Omental fat pad (tissue), 4 donors: ENCODE results near the gene TH. TPM values are rescaled to one million over a fixed set of nuclear protein-coding genes. Genes with fewer than 3 reads are reported as not detected.

ENCODE experiments used
- ATAC-seq: fragments of 150-250 bp; one replicate; pipeline ENCODE4 v1.9.1; 2016; ENCODE audit warnings: mild to moderate bottlenecking, moderate library complexity; ENCODE audit not compliant: low FRiP score
- DNase-seq: peaks from one replicate; pipeline ENCODE4 v3.0.0-alpha.2; 2019; ENCODE audit warnings: low spot score
- total RNA-seq, 4 donors: library from RNA; depleted of rRNA; stranded (reverse); fragments of >200 nt; gene quantifications; one replicate each; pipeline ENCODE4 v1.1.0, GENCODE V29; 2016
- TF ChIP-seq, protein P1 (sequence below), 3 donors: fragments of 450-650 bp; IDR thresholded peaks; one replicate each; pipeline ENCODE4 v1.5.1; 2016 to 2017; ENCODE audit warnings: antibody characterized with exemption in 3 of 3, mild to moderate bottlenecking in 3 of 3, moderate library complexity in 2 of 3

TH gene
- total RNA-seq, 4 donors from 2014 or later = not detected

GRCh38 chr11:2212411-2213251 lies 41.0 kb upstream of the TH start:
- TF ChIP-seq, protein P1, sequence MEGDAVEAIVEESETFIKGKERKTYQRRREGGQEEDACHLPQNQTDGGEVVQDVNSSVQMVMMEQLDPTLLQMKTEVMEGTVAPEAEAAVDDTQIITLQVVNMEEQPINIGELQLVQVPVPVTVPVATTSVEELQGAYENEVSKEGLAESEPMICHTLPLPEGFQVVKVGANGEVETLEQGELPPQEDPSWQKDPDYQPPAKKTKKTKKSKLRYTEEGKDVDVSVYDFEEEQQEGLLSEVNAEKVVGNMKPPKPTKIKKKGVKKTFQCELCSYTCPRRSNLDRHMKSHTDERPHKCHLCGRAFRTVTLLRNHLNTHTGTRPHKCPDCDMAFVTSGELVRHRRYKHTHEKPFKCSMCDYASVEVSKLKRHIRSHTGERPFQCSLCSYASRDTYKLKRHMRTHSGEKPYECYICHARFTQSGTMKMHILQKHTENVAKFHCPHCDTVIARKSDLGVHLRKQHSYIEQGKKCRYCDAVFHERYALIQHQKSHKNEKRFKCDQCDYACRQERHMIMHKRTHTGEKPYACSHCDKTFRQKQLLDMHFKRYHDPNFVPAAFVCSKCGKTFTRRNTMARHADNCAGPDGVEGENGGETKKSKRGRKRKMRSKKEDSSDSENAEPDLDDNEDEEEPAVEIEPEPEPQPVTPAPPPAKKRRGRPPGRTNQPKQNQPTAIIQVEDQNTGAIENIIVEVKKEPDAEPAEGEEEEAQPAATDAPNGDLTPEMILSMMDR (IDR thresholded peaks at IDR 0.05) = no peak
- DNase-seq = no peak
- no peak for ATAC-seq

- TF ChIP-seq, protein P1 (IDR thresholded peaks at IDR 0.05) = no peak
- ATAC-seq (no peak), DNase-seq (no peak)
Measured at GRCh38 chr11:2211113-2211971, 39.7 kb upstream of the TH start.

- DNase-seq = no peak
Measured at GRCh38 chr11:2210366-2211112, 38.9 kb upstream of the TH start.

DNA sequence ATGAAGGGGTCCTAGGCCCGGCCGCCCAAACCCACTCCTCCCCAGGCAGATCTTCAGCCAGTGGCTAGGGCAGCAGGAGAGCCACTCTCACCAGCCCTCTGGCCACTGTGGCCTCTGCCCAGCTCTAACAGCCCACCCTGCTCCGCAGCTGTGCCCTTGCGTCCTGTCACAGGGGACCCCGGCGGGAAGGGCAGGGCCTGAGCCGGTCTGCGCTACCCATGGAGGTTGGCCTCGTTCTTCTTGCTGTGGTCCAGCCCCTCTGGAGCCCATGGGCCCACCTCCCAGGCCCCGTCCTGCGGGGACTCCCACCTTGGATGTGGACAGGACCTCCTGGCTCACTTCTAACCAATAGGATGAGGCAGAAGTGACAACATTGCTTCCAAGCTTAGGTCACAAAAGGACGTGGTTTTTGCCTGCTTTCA lies 38.3 kb upstream of the TH start:
- DNase-seq (no peak), ATAC-seq (no peak)
- TF ChIP-seq, protein P1 (IDR thresholded peaks at IDR 0.05) = no peak

More at GRCh38 chr11:2210366-2211112, 38.9 kb upstream of the TH start:
- TF ChIP-seq, protein P1 (IDR thresholded peaks at IDR 0.05) = no peak
- no peak for ATAC-seq

DNA sequence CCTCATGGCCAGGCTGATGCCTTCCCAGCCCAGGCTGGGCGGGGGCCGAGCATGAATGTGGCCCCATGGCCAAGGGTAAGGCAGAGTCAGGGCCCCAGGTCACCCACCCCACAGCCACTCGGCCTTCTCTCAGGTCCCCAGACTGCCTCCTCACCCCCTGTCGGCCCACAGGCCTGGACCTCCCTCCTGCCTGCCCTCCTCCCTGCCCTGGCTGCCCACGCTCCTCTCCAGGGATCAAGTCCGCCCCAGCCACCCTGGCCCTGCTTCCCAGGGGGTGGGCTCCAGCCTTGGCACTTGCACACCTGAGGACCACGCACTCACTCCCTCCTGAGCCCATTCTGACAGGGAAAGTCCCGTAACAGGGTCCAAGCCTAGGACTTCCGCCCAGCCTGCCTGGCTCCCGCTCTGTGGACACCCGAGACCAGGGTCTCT lies 37.8 kb upstream of the TH start:
- ATAC-seq = no peak
- TF ChIP-seq, protein P1 (IDR thresholded peaks at IDR 0.05) = no peak
- no peak for DNase-seq

GRCh38 chr11:2208691-2209369 lies 37.2 kb upstream of the TH start:
- TF ChIP-seq, protein P1 (IDR thresholded peaks at IDR 0.05) = no peak
- no peak for DNase-seq
- ATAC-seq = no peak
